K562 (cell line): Measurements from ENCODE around the gene RING1. TPM values are rescaled to one million over a fixed set of nuclear protein-coding genes. Genes with fewer than 3 reads are reported as not detected.

Experiments used
- ATAC-seq: fragments of 200-7000 bp; cut with Tn5 transposase; 3 replicates; pipeline ENCODE4 v1.9.1; 2020; ENCODE audit warnings: moderate library complexity
- BruUV-seq: library from RNA; stranded (reverse); fragments of 400-500 nt; replicated peaks from 2 replicates; lab custom pipeline; 2021; lab: Mats Ljungman, UMichigan
- CTCF ChIA-PET: fragments of 300-600 bp; formaldehyde crosslinking; extraction: SDS; loops from one replicate; lab custom pipeline; 2021; ENCODE audit warnings: low intra/inter-chr PET ratio; lab: Yijun Ruan, JAX
- POLR2A ChIA-PET: fragments of 300-600, 350-650 bp; sonication (Branson Sonifier 250); formaldehyde crosslinking; extraction: SDS; loops from one replicate; lab custom pipeline; 2021; ENCODE audit warnings: antibody characterized with exemption, inconsistent platforms; lab: Yijun Ruan, JAX
- DNase-seq, 4 experiments: peaks; one replicate each; pipeline versions ENCODE4 v3.0.0 to v3.0.0-alpha.2; 2011 to 2018; ENCODE audit warnings: low spot score in 3 of 4, mixed read lengths in 3 of 4; ENCODE audit errors: extremely low read depth in 1 of 4
- FAIRE-seq: peaks from 2 replicates; lab custom pipeline; 2011; peaks lifted over from hg19 to GRCh38; lab: Jason Lieb, UNC
- H2AFZ ChIP-seq: 2 replicates; pipeline ENCODE4 v1.6.0; 2011; ENCODE audit warnings: low read depth, low read length, control low read depth, inconsistent platforms
- H3K27ac ChIP-seq: fragments of 200-600 bp; 3 replicates; pipeline ENCODE4 v1.8.0; 2011; ENCODE audit warnings: low read depth, mild to moderate bottlenecking, control low read depth, inconsistent platforms, low read length, moderate library complexity, mixed read lengths; ENCODE audit errors: extremely low read depth
- H3K27me3 ChIP-seq, 2 experiments: fragments of 300-600 bp in 1 of 2; 2 replicates in 1 of 2; 3 replicates in 1 of 2; pipeline versions ENCODE4 v1.6.0 to v1.8.0; 2011; ENCODE audit warnings: inconsistent platforms in 2 of 2, low read length in 2 of 2, mild to moderate bottlenecking in 1 of 2, mixed read lengths in 1 of 2, moderate library complexity in 1 of 2; ENCODE audit not compliant: control insufficient read depth in 2 of 2, insufficient read depth in 2 of 2
- H3K36me3 ChIP-seq: fragments of 300-600 bp; 3 replicates; pipeline ENCODE4 v1.8.0; 2011; ENCODE audit warnings: mild to moderate bottlenecking, low read length, inconsistent platforms; ENCODE audit not compliant: control insufficient read depth, insufficient read depth
- H3K4me1 ChIP-seq, 2 experiments: fragments of 200-600 bp in 1 of 2; replicated peaks in 1 of 2; 2 replicates in 1 of 2; 3 replicates in 1 of 2; pipeline versions ENCODE4 v1.5.1 to v1.8.0; 2011; ENCODE audit warnings: inconsistent platforms in 2 of 2, low read length in 2 of 2, mild to moderate bottlenecking in 1 of 2, mixed read lengths in 1 of 2, moderate library complexity in 1 of 2; ENCODE audit not compliant: control insufficient read depth in 2 of 2, insufficient read depth in 2 of 2
- H3K4me2 ChIP-seq: 2 replicates; pipeline ENCODE4 v1.6.1; 2011; ENCODE audit warnings: low read length, control low read depth, inconsistent platforms, mixed read lengths; ENCODE audit not compliant: insufficient read depth
- H3K4me3 ChIP-seq: fragments of 200-600 bp; sonication (generic), shearing (Covaris generic); 2 replicates; pipeline ENCODE4 v1.5.1; 2016; ENCODE audit warnings: control low read depth, inconsistent platforms
- H3K79me2 ChIP-seq: fragments of 200-600 bp; 3 replicates; pipeline ENCODE4 v1.8.0; 2011; ENCODE audit warnings: low read length, inconsistent platforms; ENCODE audit not compliant: control insufficient read depth, insufficient read depth
- H3K9ac ChIP-seq, 2 experiments: 2 replicates each; pipeline versions ENCODE4 v1.6.0 to v1.6.1; 2011; ENCODE audit warnings: low read depth in 2 of 2, low read length in 2 of 2, control low read depth in 1 of 2, inconsistent platforms in 1 of 2, mild to moderate bottlenecking in 1 of 2, mixed read lengths in 1 of 2; ENCODE audit not compliant: insufficient read depth in 1 of 2
- H3K9me1 ChIP-seq: one replicate; pipeline ENCODE4 v1.6.0; 2011; ENCODE audit warnings: inconsistent platforms, mild to moderate bottlenecking, low read length, moderate library complexity; ENCODE audit not compliant: control insufficient read depth, insufficient read depth
- H3K9me3 ChIP-seq: replicated peaks from 2 replicates; pipeline ENCODE4 v1.5.1; 2011; ENCODE audit warnings: low read depth, low read length, inconsistent platforms; ENCODE audit not compliant: control insufficient read depth, insufficient read depth
- H4K20me1 ChIP-seq: replicated peaks from 2 replicates; pipeline ENCODE4 v1.6.1; 2011; ENCODE audit warnings: low read length, inconsistent platforms, mixed read lengths; ENCODE audit not compliant: control insufficient read depth, insufficient read depth
- CHD4 ChIP-seq: fragments of 200-600 bp; sonication (generic); IDR thresholded peaks from 3 replicates; pipeline ENCODE4 v1.6.1; 2012; ENCODE audit warnings: low read depth, mild to moderate bottlenecking, mixed read lengths, low read length, inconsistent platforms; ENCODE audit not compliant: insufficient read depth, insufficient replicate concordance, poor library complexity, severe bottlenecking
- EP400 ChIP-seq: fragments of 450-650 bp; IDR thresholded peaks from 2 replicates; pipeline ENCODE4 v1.6.1; 2017; ENCODE audit warnings: antibody characterized with exemption, mild to moderate bottlenecking, moderate library complexity
- MCM3 ChIP-seq: fragments of 450-650 bp; IDR thresholded peaks from 2 replicates; pipeline ENCODE4 v1.6.1; 2016
- MCM7 ChIP-seq, 2 experiments: fragments of 450-650 bp; IDR thresholded peaks; 2 replicates each; pipeline ENCODE4 v1.6.1; 2016 to 2018
- MED1 ChIP-seq: sonication (generic); formaldehyde crosslinking; IDR thresholded peaks from 2 replicates; pipeline ENCODE4 v1.8.1; 2023; ENCODE audit warnings: missing genetic modification reagents, borderline replicate concordance
- NR0B1 ChIP-seq: fragments of 450-650 bp; IDR thresholded peaks from one replicate; pipeline ENCODE4 v1.6.1; 2018; ENCODE audit warnings: mild to moderate bottlenecking, moderate library complexity; ENCODE audit not compliant: partially characterized antibody
- ZBTB26 ChIP-seq: fragments of 450-650 bp; formaldehyde crosslinking; IDR thresholded peaks from 2 replicates; pipeline ENCODE4 v1.4.0; 2022; ENCODE audit warnings: missing genetic modification characterization
- ZFP1 ChIP-seq: fragments of 450-650 bp; formaldehyde crosslinking; IDR thresholded peaks from 2 replicates; pipeline ENCODE4 v1.4.0; 2020; ENCODE audit warnings: mild to moderate bottlenecking, mixed read lengths
- ZNF253 ChIP-seq: fragments of 250-450 bp; sonication (Bioruptor Pico); conservative IDR thresholded peaks from 2 replicates; pipeline ENCODE4 v1.6.1; 2021; ENCODE audit warnings: mild to moderate bottlenecking
- WGBS: fragments of 100-300 bp; shearing (Covaris generic); methylation state at CpG from one replicate; pipeline ENCODE4 v1.1.6; 2016; ENCODE audit warnings: low coverage, mixed read lengths; ENCODE audit not compliant: insufficient coverage; ENCODE audit errors: missing lambda C conversion rate; 5-methylcytosine and 5-hydroxymethylcytosine counted together
- in situ Hi-C: fragments of 300-500 bp; cut with MboI; formaldehyde crosslinking; loops from 4 replicates; pipeline ENCODE4 v1.15.0; 2018; ENCODE audit warnings: inconsistent platforms, mixed read lengths
- intact Hi-C: fragments of 100-400 bp; cut with micrococcal nuclease; formaldehyde crosslinking; loops from 2 replicates; pipeline ENCODE4 v1.14.2; 2022
- polyA plus RNA-seq, 8 experiments: library from polyadenylated mRNA; depleted of rRNA in 4 of 8; stranded (reverse) in 5 of 8; unstranded in 3 of 8; fragments of >200 nt; fragmentation: Nextera tagmentation in 2 of 8; fragmentation: Illumina TruSeq in 1 of 8; extraction: Ambion mirVana in 2 of 8; extraction: Trizol in 1 of 8; gene quantifications; 2 replicates each; pipeline versions ENCODE4 v1.2.1 to v1.2.3, GENCODE V29; 2011 to 2014; ENCODE audit warnings: inconsistent platforms in 1 of 8, missing spikeins in 1 of 8
- total RNA-seq, 7 experiments: library from RNA; depleted of rRNA in 6 of 7; stranded (reverse); fragments of >200 nt in 6 of 7; fragmentation: Illumina TruSeq in 2 of 7; extraction: Trizol in 2 of 7; gene quantifications; 2 replicates each; pipeline versions ENCODE4 v1.2.1 to v1.2.3, GENCODE V29; 2011 to 2021; ENCODE audit warnings: low replicate concordance in 1 of 7

Gene RING1
- total and polyA plus RNA-seq, 9 of the 15 experiments (the other 6 are each of a cell fraction or from before 2014, with no cell fraction given): 4.2 to 59.1 (median 36.9) TPM

- Histone ChIP-seq H2AFZ (no peak overlapping the region), H3K27me3 (peaks cover 27 to 33% of the 10 kb centered on the region in 2 experiments; a peak in 4 of 5 replicates), H3K79me2 (no peaks in the 10 kb centered on the region), H4K20me1 (no peaks in the 10 kb centered on the region), H3K36me3 (peaks cover 9% of the 10 kb centered on the region; the same call in 2 of the 3 replicates), H3K9me1 (no peaks in the 10 kb centered on the region), H3K4me2 (no peak overlapping the region), H3K9me3 (no peaks in the 10 kb centered on the region), H3K4me1 (peaks cover 0 to 21% of the 10 kb centered on the region in 2 experiments; a peak in 3 of 5 replicates), H3K27ac (no peak overlapping the region), H3K4me3 (no peak overlapping the region), H3K9ac (no peak overlapping the region)
- intact Hi-C loops (no loop called here), in situ Hi-C loops (no loop called here)
- no peak for TF ChIP-seq CHD4
- no peak for TF ChIP-seq MED1 (CRISPR knock-in tag)
- no peak for TF ChIP-seq NR0B1
- no peak for TF ChIP-seq ZFP1
- TF ChIP-seq ZBTB26: peak; percentile 38; the same call in 1 of the 2 replicates
- TF ChIP-seq EP400: no peak
- TF ChIP-seq MCM7 (IDR thresholded peaks at IDR 0.05): peak in 1 of 2 experiments; percentile 85; a peak in 1 of 4 replicates
- 0 out of 2 replicates have a peak, but pooled peaks have one; percentile 11 for TF ChIP-seq MCM3
- no peak for TF ChIP-seq ZNF253 (CRISPR knock-in tag)
- no peak for DNase-seq
- ChIA-PET CTCF (no interaction called here), POLR2A (interaction anchor here (0.6 to 1.2 kb wide), 7 partner anchors 13 to 218 kb away, joined by 3 to 4 read pairs (median 3); partner anchors contain the start of genes RPS18 and VPS52)
- FAIRE-seq: no peak
- ATAC-seq: no peak
- BruUV-seq: no TSS peak
- WGBS: 6% methylated on average over 7 of the region's 7 CpGs
Observed at GRCh38 chr6:33189625-33190448, 18.5 kb upstream of the RING1 start.
